Erythroblast (primary cell): ENCODE data around the gene KLLN.
A peak's percentile ranks its signal among the peaks of the same experiment; 100 is the strongest.
"Not testable (repeated sequence)": the region's sequence is repeated elsewhere in the genome, so short reads cannot be mapped to it uniquely, and the experiment has no call there.

Experiments
- DNase-seq, 2 experiments: peaks; one replicate each; lab custom pipeline; 2025; lab: John Stamatoyannopoulos, UW
- GATA1 ChIP-seq: IDR thresholded peaks from 2 replicates; pipeline ENCODE4 v1.6.1; 2011; ENCODE audit warnings: low read depth, mild to moderate bottlenecking, control low read depth, low read length, moderate library complexity
- POLR2A ChIP-seq: IDR thresholded peaks from 2 replicates; pipeline ENCODE4 v1.6.1; 2011; ENCODE audit warnings: mild to moderate bottlenecking, low read length

KLLN gene

GRCh38 chr10:87863053-87863943 lies at the start of gene KLLN, which contains the start of gene PTEN:
Gene KLLN, minus strand, starts transcription at chr10:87863533. Its CDS starts 1,046 bp downstream, at chr10:87862487.
Gene PTEN, plus strand, starts transcription at chr10:87863625. Its CDS starts 845 bp downstream, at chr10:87864470.
- DNase-seq, result peak; percentile 94 to 95
- TF ChIP-seq GATA1, result no peak
- TF ChIP-seq POLR2A, result peak; percentile 78

GRCh38 chr10:87903396-87903795 lies 40.1 kb upstream of the KLLN start:
- DNase-seq, result not testable (repeated sequence)

- DNase-seq, result not testable (repeated sequence)
Measured at GRCh38 chr10:87897957-87898356, 34.6 kb upstream of the KLLN start.

- no peak for TF ChIP-seq GATA1
- no peak for TF ChIP-seq POLR2A
Measured at GRCh38 chr10:87896216-87896615, 32.9 kb upstream of the KLLN start.

GRCh38 chr10:87895430-87895829 lies 32.1 kb upstream of the KLLN start:
- TF ChIP-seq GATA1 (no peak), POLR2A (no peak)
- no peak for DNase-seq

More at GRCh38 chr10:87896216-87896615, 32.9 kb upstream of the KLLN start:
- no peak for DNase-seq

GRCh38 chr10:87887548-87888289 lies 24.4 kb upstream of the KLLN start:
- DNase-seq, result no peak
- no peak for TF ChIP-seq POLR2A
- TF ChIP-seq GATA1, result no peak

GRCh38 chr10:87887146-87887545 lies 23.8 kb upstream of the KLLN start:
- no peak for TF ChIP-seq POLR2A
- TF ChIP-seq GATA1, result no peak
- no peak for DNase-seq

GRCh38 chr10:87886635-87887034 lies 23.3 kb upstream of the KLLN start:
- no peak for TF ChIP-seq GATA1
- no peak for TF ChIP-seq POLR2A
- DNase-seq, result no peak

GRCh38 chr10:87882555-87883294 lies 19.4 kb upstream of the KLLN start:
- TF ChIP-seq GATA1 (no peak), POLR2A (no peak)
- no peak for DNase-seq

GRCh38 chr10:87881373-87882059 lies 18.2 kb upstream of the KLLN start:
- not testable (repeated sequence) for DNase-seq

- no peak for DNase-seq
- no peak for TF ChIP-seq POLR2A
- no peak for TF ChIP-seq GATA1
Measured at GRCh38 chr10:87880336-87880735, 17.0 kb upstream of the KLLN start.

GRCh38 chr10:87878664-87879459 lies 15.5 kb upstream of the KLLN start:
- no peak for TF ChIP-seq POLR2A
- no peak for TF ChIP-seq GATA1
- DNase-seq, result peak; percentile 24 to 70
